K562 (cell line): ENCODE measurements around the gene RTBDN. TPM values are rescaled to one million over a fixed set of nuclear protein-coding genes. Genes with fewer than 3 reads are reported as not detected.

Experiments
- ATF1 ChIP-seq, 2 experiments: fragments of 450-650 bp in 1 of 2; IDR thresholded peaks; 2 replicates each; pipeline ENCODE4 v1.6.1; 2016; ENCODE audit warnings: missing compliant biosample characterization in 1 of 2, missing genetic modification characterization in 1 of 2
- BMI1 ChIP-seq: fragments of 150-350 bp; IDR thresholded peaks from 2 replicates; pipeline ENCODE4 v1.6.1; 2014; ENCODE audit warnings: low read length
- CBX1 ChIP-seq: sonication (generic); IDR thresholded peaks from 2 replicates; pipeline ENCODE4 v1.6.1; 2016; ENCODE audit warnings: antibody characterized with exemption, low read depth, mild to moderate bottlenecking
- CHD2 ChIP-seq: IDR thresholded peaks from 2 replicates; pipeline ENCODE4 v1.6.1; 2011; ENCODE audit warnings: low read depth, low read length
- E2F3 ChIP-seq: fragments of 250-450 bp; sonication (Bioruptor Pico); IDR thresholded peaks from 2 replicates; pipeline ENCODE4 v1.4.0; 2020; ENCODE audit warnings: mild to moderate bottlenecking
- ETS1 ChIP-seq: conservative IDR thresholded peaks from 2 replicates; pipeline ENCODE4 v1.6.1; 2011; ENCODE audit warnings: low read depth, mild to moderate bottlenecking, low read length; ENCODE audit not compliant: control insufficient read depth
- FOXP1 ChIP-seq: sonication (generic); formaldehyde crosslinking; IDR thresholded peaks from 2 replicates; pipeline ENCODE4 v1.8.0; 2022; ENCODE audit warnings: mild to moderate bottlenecking, missing genetic modification reagents
- NR2C2 ChIP-seq, 2 experiments: fragments of 200-800 bp in 1 of 2; sonication (Bioruptor generic) in 1 of 2; sonication (generic) in 1 of 2; formaldehyde crosslinking in 1 of 2; IDR thresholded peaks; 2 replicates each; pipeline versions ENCODE4 v1.6.1 to v1.8.0; 2016 to 2022; ENCODE audit warnings: mild to moderate bottlenecking in 1 of 2, missing compliant biosample characterization in 1 of 2, missing genetic modification characterization in 1 of 2, missing genetic modification reagents in 1 of 2
- PYGO2 ChIP-seq: fragments of 450-650 bp; IDR thresholded peaks from 2 replicates; pipeline ENCODE4 v1.6.1; 2016; ENCODE audit warnings: mild to moderate bottlenecking, missing genetic modification characterization, moderate library complexity, missing compliant biosample characterization
- REST ChIP-seq, 2 experiments: fragments of 450-650 bp; formaldehyde crosslinking in 1 of 2; IDR thresholded peaks; 2 replicates each; pipeline versions ENCODE4 v1.4.0 to v1.6.1; 2014 to 2020; ENCODE audit warnings: mild to moderate bottlenecking in 2 of 2, borderline replicate concordance in 1 of 2, low read depth in 1 of 2
- SIX5 ChIP-seq, 2 experiments: IDR thresholded peaks; 2 replicates each; pipeline ENCODE4 v1.6.1; 2011; ENCODE audit warnings: low read length in 2 of 2, borderline replicate concordance in 1 of 2, low read depth in 1 of 2, mild to moderate bottlenecking in 1 of 2, moderate library complexity in 1 of 2; ENCODE audit not compliant: insufficient read depth in 1 of 2
- ZNF133 ChIP-seq: fragments of 250-450 bp; sonication (Bioruptor Pico); IDR thresholded peaks from 2 replicates; pipeline ENCODE4 v1.4.0; 2020; ENCODE audit warnings: mild to moderate bottlenecking
- ZNF239 ChIP-seq: fragments of 250-450 bp; sonication (Bioruptor Pico); IDR thresholded peaks from 2 replicates; pipeline ENCODE4 v1.4.0; 2020; ENCODE audit warnings: mild to moderate bottlenecking
- ZNF511 ChIP-seq: sonication (generic); formaldehyde crosslinking; IDR thresholded peaks from 2 replicates; pipeline ENCODE4 v1.8.0; 2022; ENCODE audit warnings: mild to moderate bottlenecking, missing genetic modification reagents
- ZNF695 ChIP-seq: fragments of 450-650 bp; formaldehyde crosslinking; IDR thresholded peaks from 2 replicates; pipeline ENCODE4 v1.4.0; 2020; ENCODE audit warnings: mild to moderate bottlenecking, moderate library complexity
- polyA plus RNA-seq, 8 experiments: library from polyadenylated mRNA; depleted of rRNA in 4 of 8; stranded (reverse) in 5 of 8; unstranded in 3 of 8; fragments of >200 nt; fragmentation: Nextera tagmentation in 2 of 8; fragmentation: Illumina TruSeq in 1 of 8; extraction: Ambion mirVana in 2 of 8; extraction: Trizol in 1 of 8; gene quantifications; 2 replicates each; pipeline versions ENCODE4 v1.2.1 to v1.2.3, GENCODE V29; 2011 to 2014; ENCODE audit warnings: inconsistent platforms in 1 of 8, missing spikeins in 1 of 8
- total RNA-seq, 7 experiments: library from RNA; depleted of rRNA in 6 of 7; stranded (reverse); fragments of >200 nt in 6 of 7; fragmentation: Illumina TruSeq in 2 of 7; extraction: Trizol in 2 of 7; gene quantifications; 2 replicates each; pipeline versions ENCODE4 v1.2.1 to v1.2.3, GENCODE V29; 2011 to 2021; ENCODE audit warnings: low replicate concordance in 1 of 7

Gene RTBDN
- total and polyA plus RNA-seq, 9 of the 15 experiments (the other 6 are each of a cell fraction or from before 2014, with no cell fraction given), result 0.20 to 2.3 (median 0.72) TPM; not detected in 1

- TF ChIP-seq ATF1 (CRISPR knock-in tag; IDR thresholded peaks at IDR 0.05), result no peak
- TF ChIP-seq ATF1 (tag; IDR thresholded peaks at IDR 0.05), result peak; percentile 88
- no peak for TF ChIP-seq PYGO2
- TF ChIP-seq CBX1, result peak; percentile 61; the same call in 1 of the 2 replicates
- no peak; the same call in none of the 2 replicates for TF ChIP-seq NR2C2 (CRISPR knock-in tag; IDR thresholded peaks at IDR 0.05)
- TF ChIP-seq NR2C2 (tag; IDR thresholded peaks at IDR 0.05), result peak; percentile 74
- peak; percentile 54 to 68; a peak in 3 of 4 replicates for TF ChIP-seq SIX5 (IDR thresholded peaks at IDR 0.05; ENCODE audit: borderline replicate concordance in 1 of 2, insufficient read depth in 1 of 2, low read depth in 1 of 2, low read length in 2 of 2)
- TF ChIP-seq ZNF695 (CRISPR knock-in tag), result no peak
- no peak for TF ChIP-seq ZNF239 (CRISPR knock-in tag)
- TF ChIP-seq ETS1, result peak; percentile 50; the same call in 1 of the 2 replicates
- peak; percentile 70; the same call in 1 of the 2 replicates for TF ChIP-seq ZNF511 (CRISPR knock-in tag)
- no peak for TF ChIP-seq ZNF133 (CRISPR knock-in tag)
- TF ChIP-seq FOXP1 (CRISPR knock-in tag), result peak; percentile 63; the same call in 1 of the 2 replicates
- 0 out of 2 replicates have a peak, but pooled peaks have one; percentile 42 for TF ChIP-seq E2F3 (CRISPR knock-in tag)
- no peak for TF ChIP-seq CHD2
- TF ChIP-seq REST (IDR thresholded peaks at IDR 0.05; ENCODE audit: borderline replicate concordance), result no peak
- TF ChIP-seq REST (CRISPR knock-in tag; IDR thresholded peaks at IDR 0.05; ENCODE audit: low read depth), result no peak; the same call in 1 of the 2 replicates
- no peak for TF ChIP-seq BMI1
These were observed 32.7 kb downstream of the RTBDN start, which contains the start of the genes PRDX2 and THSD8 (continued) for GRCh38 chr19:12801466-12802266.
